Skin epidermis (tissue), 12 donors: ENCODE data around the gene MECR.
A peak's percentile ranks its signal among the peaks of the same experiment; 100 is the strongest.

Experiments
- H3K27ac ChIP-seq, 21 experiments: fragments of 200-600 bp; sonication (generic) in 11 of 21; one replicate each; pipeline ENCODE4 v1.5.0; 2020; ENCODE audit warnings: mild to moderate bottlenecking in 3 of 21, inconsistent platforms in 2 of 21, moderate library complexity in 2 of 21
- H3K4me3 ChIP-seq, 7 experiments: fragments of 200-600 bp; sonication (generic) in 2 of 7; one replicate each; pipeline ENCODE4 v1.5.0; 2020; ENCODE audit warnings: inconsistent platforms in 2 of 7, mild to moderate bottlenecking in 2 of 7, moderate library complexity in 1 of 7

MECR gene

GRCh38 chr1:29211086-29212030 is 19.4 kb downstream of the MECR start:
- Histone ChIP-seq H3K4me3 (no peak overlapping the region), H3K27ac (no peak overlapping the region)

DNA sequence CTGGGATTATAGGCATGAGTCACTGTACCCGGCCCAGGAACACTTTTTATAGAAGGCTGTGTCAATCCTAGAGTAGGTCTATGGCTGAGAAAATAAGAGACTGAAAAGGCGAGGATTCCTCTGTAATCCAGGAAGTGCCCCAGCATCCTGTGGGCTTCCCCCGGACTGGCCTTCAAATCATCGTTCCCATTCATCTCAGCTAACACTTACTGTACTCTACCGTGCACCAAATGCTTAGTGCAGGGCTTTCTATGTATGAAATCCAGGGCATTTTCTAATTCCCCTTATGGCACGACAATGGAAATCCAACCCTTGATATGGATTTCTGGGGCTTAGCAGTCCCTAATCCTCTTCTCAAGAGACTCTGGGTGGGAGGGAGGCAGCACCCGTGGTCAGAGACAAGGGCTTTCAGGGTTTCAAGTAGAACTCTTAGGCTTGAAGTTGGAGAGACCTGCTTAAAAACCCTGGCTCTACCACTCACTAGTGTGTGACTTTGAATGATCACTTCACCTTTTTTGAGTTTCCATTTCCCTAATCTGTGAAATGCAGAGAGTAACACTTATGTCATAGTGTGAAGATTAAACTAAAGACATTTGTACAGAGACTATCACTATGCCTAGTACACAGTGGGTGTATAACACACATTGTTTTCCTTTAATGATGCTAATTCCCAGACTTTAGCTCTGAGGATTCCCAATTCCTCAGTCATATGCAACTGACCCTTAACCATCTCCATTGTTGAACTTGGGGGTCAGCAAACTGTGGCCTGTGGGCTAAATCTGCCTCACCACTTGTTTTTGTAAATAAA is 20.3 kb downstream of the MECR start:
- Histone ChIP-seq H3K27ac (no peak overlapping the region), H3K4me3 (no peak overlapping the region)

- H3K4me3 ChIP-seq, result no peak overlapping the region
- H3K27ac ChIP-seq, result peak overlapping the region in 1 of 21 experiments; percentile 30
Observed at GRCh38 chr1:29209173-29209572, 21.6 kb downstream of the MECR start.

DNA sequence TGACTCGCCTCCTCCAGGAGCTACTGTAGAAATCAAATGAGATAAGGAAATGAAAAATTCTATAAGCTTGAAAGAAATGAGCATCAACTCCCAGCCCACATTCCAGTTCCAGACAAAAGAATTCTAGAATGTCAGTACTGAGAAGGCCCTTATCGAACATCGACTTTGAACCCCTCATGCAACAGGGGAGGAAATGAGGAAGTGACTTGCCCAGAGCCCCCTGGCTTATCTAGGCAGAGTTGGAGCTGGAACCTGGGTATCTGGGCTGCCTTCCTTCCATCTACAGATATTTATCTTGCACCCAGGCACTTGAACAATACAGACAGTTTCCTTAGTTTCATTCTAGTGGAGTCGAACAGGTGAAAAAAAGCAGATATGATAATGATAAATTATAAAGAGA is 22.3 kb downstream of the MECR start:
- no peak overlapping the region for H3K27ac ChIP-seq
- no peak overlapping the region for H3K4me3 ChIP-seq

GRCh38 chr1:29202584-29203340 is 28.0 kb downstream of the MECR start:
- H3K27ac ChIP-seq, result peak overlapping the region in 19 of 21 experiments; percentile 22 to 83 (median 71)
- H3K4me3 ChIP-seq, result no peak overlapping the region

- no peak overlapping the region for H3K4me3 ChIP-seq
Observed at GRCh38 chr1:29202053-29202452, 28.7 kb downstream of the MECR start.

DNA sequence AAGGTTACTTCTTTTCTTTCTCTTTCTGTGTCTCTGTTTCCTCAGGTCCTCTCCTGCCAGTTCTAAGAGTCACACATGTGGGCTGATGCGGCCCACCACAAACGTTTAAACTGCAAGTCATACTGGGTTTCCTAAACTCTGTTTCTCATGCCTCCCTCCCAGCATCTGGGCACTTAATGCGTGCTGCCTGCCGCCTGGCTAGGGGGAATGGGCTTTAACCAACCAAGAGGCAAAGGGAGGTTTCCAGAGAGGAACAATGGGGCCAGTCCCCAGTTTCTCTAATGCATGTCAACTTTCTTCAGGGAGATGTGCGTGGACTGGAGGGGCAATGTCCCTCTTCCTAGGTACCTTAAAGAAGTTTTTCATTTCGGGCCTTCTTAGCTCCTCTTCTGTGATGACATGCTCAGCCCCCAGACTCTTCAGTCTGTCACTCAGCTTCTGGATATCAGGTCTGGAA is 29.1 kb downstream of the MECR start:
- H3K27ac ChIP-seq, result peak overlapping the region in 19 of 21 experiments; percentile 10 to 83 (median 71)
- H3K4me3 ChIP-seq, result no peak overlapping the region

More at GRCh38 chr1:29202053-29202452, 28.7 kb downstream of the MECR start:
- peak overlapping the region in 20 of 21 experiments; percentile 10 to 83 (median 71) for H3K27ac ChIP-seq

- Histone ChIP-seq H3K4me3 (no peak overlapping the region), H3K27ac (peak overlapping the region in 4 of 21 experiments; percentile 11 to 83 (median 71))
Observed at GRCh38 chr1:29200906-29201594, 29.7 kb downstream of the MECR start.

DNA sequence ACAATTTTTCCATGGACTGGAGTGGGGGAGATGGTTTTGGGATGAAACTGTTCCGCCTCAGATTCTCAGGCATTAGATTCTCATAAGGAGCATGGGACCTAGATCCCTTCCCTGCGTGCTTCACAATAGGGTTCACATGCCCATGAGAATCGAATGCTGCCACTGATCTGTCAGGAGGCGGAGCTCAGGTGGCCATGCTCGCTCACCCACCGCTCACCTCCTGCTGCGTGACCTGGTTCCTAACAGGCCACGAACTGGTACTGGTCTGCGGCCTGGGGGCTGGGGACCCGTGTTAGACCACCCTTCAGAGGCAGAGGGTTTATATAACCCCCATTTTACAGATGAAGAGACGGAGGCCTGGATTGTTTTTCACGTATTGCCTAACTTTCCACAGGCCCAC is 32.7 kb downstream of the MECR start:
- H3K27ac ChIP-seq, result no peak overlapping the region
- H3K4me3 ChIP-seq, result no peak overlapping the region

- H3K27ac ChIP-seq, result no peak overlapping the region
- H3K4me3 ChIP-seq, result no peak overlapping the region
Observed at GRCh38 chr1:29197590-29197924, 33.2 kb downstream of the MECR start.

GRCh38 chr1:29196863-29197589 is 33.7 kb downstream of the MECR start:
- no peak overlapping the region for H3K4me3 ChIP-seq
- no peak overlapping the region for H3K27ac ChIP-seq

- Histone ChIP-seq H3K4me3 (no peak overlapping the region), H3K27ac (no peak overlapping the region)
Observed at GRCh38 chr1:29195881-29196291, 34.8 kb downstream of the MECR start.

DNA sequence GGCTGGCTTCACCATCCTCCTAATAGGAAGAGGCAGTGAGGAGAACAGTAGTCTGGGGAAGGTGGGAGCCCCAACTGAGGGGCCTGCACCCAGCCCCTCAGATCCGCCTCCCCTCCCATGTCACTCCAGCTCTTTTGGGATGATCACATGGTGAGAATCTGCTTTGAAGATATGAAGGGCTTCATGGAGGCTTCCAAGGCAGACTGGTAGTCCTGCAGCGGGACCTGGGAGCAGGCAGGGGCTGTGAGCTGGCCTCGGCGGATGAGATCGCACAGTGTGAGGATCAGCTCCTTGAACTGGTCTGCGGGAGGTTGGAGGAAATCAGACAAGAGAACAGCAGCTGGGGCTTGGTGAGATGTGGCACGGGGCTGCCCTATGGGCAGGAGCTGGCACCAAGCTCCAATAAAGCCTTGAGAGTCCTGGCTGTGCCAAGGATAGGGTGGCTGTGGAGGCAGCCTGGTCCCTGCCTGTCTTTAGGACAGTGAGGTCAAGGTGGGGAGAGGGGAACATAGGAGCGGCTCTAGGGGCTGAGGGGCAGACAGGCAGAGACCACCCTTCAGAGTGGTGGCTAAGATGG is 36.8 kb downstream of the MECR start:
- Histone ChIP-seq H3K4me3 (no peak overlapping the region), H3K27ac (no peak overlapping the region)

- no peak overlapping the region for H3K4me3 ChIP-seq
- H3K27ac ChIP-seq, result no peak overlapping the region
Observed at GRCh38 chr1:29190718-29191117, 40.0 kb downstream of the MECR start.

DNA sequence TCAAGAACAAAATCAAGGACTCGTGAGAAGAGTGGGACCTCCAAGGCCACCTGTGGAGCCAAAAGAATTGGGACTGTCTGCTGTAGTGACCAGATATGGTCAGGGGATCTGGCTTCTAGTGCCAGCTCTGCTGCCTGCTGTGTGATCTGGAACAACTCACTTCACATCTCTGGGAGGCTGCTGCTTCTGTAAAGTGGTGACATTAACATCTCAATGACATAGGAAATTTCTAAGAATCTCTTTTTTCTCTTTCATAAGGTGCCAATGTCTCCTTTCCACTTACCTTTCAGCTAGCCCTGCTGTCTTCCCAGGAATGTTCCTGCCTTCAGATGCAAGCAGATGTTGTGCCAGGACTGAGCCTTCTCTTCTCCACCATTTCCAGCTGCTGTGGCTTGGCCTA is 44.0 kb downstream of the MECR start:
- no peak overlapping the region for H3K27ac ChIP-seq
- no peak overlapping the region for H3K4me3 ChIP-seq

DNA sequence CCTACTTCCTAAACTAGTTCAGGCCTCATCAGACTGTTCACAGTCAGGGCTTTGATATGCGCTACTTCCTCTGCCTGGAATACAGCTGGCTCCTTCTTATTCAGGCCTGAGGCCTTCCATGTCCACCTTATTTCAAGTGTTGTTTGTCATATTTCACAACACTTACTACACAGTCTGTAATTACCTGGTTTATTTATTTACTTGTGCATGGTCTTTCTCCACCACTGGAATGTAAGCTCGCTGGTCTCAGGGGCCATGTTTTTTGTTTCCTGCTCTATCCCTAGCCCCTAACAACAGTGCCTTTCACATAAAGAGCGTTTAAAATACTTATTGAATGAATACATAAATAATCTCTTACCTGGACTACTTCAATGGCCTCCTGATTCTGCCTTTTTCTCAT is 44.5 kb downstream of the MECR start:
- no peak overlapping the region for H3K27ac ChIP-seq
- no peak overlapping the region for H3K4me3 ChIP-seq

DNA sequence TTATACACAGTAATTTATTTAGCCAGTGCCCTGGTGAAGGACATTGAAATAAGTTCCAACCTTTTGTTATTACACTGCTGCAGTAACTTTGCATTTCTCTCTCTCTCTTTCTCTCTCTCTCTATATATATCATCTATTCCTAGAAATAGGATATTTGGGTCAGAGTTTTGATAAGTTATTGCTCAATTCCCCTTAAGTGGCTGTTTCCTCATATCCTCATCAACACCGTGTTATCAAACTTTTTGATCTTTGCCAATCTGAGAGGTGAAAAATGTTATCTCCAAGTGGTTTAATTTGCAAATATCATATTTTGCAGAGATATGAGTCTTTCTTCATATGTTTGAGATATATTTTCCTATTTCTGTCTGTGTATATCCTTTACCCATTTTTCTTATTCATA is 47.4 kb downstream of the MECR start:
- Histone ChIP-seq H3K4me3 (no peak overlapping the region), H3K27ac (no peak overlapping the region)
